Vagina (tissue), 2 donors: Measurements from ENCODE around the gene ANO10. TPM values are rescaled to one million over a fixed set of nuclear protein-coding genes. Genes with fewer than 3 reads are reported as not detected.

Experiments
- DNase-seq, 2 donors: peaks; one replicate each; pipeline ENCODE4 v3.0.0-alpha.2; 2017; ENCODE audit errors: extremely low spot score in 2 of 2
- H3K27ac ChIP-seq: fragments of 200-600 bp; sonication (generic); one replicate; pipeline ENCODE4 v1.5.1; 2019
- H3K27me3 ChIP-seq: fragments of 200-600 bp; sonication (generic); one replicate; pipeline ENCODE4 v1.5.1; 2019
- H3K36me3 ChIP-seq, 2 donors: fragments of 200-600 bp; sonication (generic); one replicate each; pipeline ENCODE4 v1.5.1; 2017 to 2019
- H3K4me1 ChIP-seq: fragments of 200-600 bp; sonication (generic); one replicate; pipeline ENCODE4 v1.5.1; 2019
- H3K4me3 ChIP-seq, 2 donors: fragments of 200-600 bp; sonication (generic); 1 replicate in 1 of 2; 2 replicates in 1 of 2; pipeline ENCODE4 v1.5.1; 2016 to 2019
- H3K9me3 ChIP-seq: fragments of 200-600 bp; sonication (generic); one replicate; pipeline ENCODE4 v1.5.1; 2019
- POLR2A ChIP-seq, 2 donors: fragments of 450-650 bp; IDR thresholded peaks; one replicate each; pipeline ENCODE4 v1.6.1; 2017; ENCODE audit warnings: antibody characterized with exemption in 2 of 2, mild to moderate bottlenecking in 2 of 2, moderate library complexity in 2 of 2
- POLR2AphosphoS5 ChIP-seq, 2 donors: sonication (generic); formaldehyde crosslinking; IDR thresholded peaks; one replicate each; pipeline ENCODE4 v1.9.0; 2017; ENCODE audit warnings: antibody characterized with exemption in 2 of 2, mild to moderate bottlenecking in 2 of 2, low read depth in 1 of 2; ENCODE audit not compliant: insufficient read depth in 1 of 2
- intact Hi-C: fragments of 100-400 bp; cut with DNase I; formaldehyde crosslinking; loops from one replicate; pipeline ENCODE4 v1.15.1; 2023
- total RNA-seq: library from RNA; depleted of rRNA; stranded (reverse); fragments of >200 nt; gene quantifications from one replicate; pipeline ENCODE4 v1.2.3, GENCODE V29; 2016
- TF ChIP-seq, protein P1 (sequence below), 3 experiments: fragments of 450-650 bp in 2 of 3; fragments of 200-600 bp in 1 of 3; sonication (generic) in 1 of 3; IDR thresholded peaks; one replicate each; pipeline ENCODE4 v1.5.1; 2017 to 2019; ENCODE audit warnings: antibody characterized with exemption in 3 of 3, mild to moderate bottlenecking in 2 of 3, moderate library complexity in 2 of 3

Gene ANO10
- total RNA-seq, 1 donor from 2014 or later = 29.0 TPM

DNA sequence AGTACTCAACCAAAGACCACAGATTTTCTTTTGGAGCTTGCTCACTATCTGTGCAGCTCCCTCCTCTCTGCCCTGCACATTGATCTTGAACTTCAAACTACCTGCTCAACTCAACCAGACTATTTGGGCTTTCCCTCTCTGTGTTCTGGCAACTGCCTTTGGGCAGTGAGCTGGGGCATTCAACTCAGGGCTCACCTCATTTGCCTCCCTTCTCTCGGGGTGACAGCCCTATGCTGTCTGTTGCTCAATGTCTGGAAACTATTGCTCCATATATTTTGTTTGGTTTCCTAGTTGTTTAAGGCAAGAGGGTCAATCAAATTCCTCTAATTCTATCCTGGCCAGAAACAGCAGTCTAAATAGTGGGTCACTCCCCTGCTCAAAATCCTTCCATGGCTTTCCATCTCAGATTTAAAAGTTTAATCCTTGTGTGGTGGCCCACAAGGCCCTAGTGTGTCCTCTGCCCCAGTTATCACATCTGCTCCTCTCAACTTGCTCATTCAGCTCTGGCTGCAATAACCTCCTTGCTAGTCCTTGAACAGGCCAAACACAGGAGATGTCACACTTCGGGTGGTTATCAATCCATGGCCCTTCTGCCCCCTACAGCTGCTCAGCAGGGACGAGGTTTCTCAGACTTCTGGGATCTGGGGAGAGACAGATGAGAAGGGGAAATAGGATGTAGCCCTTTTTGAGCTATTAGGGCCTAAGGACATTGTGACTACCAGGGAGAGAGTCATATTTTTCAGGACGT lies 267.7 kb downstream of the ANO10 start:
- no peaks in the 10 kb centered on the region for H3K4me1 ChIP-seq
- no peak overlapping the region for H3K27ac ChIP-seq
- intact Hi-C loops = no loop called here
- H3K27me3 ChIP-seq = no peaks in the 10 kb centered on the region
- H3K9me3 ChIP-seq = peaks cover 9% of the 10 kb centered on the region
- TF ChIP-seq, protein P1, sequence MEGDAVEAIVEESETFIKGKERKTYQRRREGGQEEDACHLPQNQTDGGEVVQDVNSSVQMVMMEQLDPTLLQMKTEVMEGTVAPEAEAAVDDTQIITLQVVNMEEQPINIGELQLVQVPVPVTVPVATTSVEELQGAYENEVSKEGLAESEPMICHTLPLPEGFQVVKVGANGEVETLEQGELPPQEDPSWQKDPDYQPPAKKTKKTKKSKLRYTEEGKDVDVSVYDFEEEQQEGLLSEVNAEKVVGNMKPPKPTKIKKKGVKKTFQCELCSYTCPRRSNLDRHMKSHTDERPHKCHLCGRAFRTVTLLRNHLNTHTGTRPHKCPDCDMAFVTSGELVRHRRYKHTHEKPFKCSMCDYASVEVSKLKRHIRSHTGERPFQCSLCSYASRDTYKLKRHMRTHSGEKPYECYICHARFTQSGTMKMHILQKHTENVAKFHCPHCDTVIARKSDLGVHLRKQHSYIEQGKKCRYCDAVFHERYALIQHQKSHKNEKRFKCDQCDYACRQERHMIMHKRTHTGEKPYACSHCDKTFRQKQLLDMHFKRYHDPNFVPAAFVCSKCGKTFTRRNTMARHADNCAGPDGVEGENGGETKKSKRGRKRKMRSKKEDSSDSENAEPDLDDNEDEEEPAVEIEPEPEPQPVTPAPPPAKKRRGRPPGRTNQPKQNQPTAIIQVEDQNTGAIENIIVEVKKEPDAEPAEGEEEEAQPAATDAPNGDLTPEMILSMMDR (IDR thresholded peaks at IDR 0.05) = no peak
- TF ChIP-seq POLR2AphosphoS5 (IDR thresholded peaks at IDR 0.05; ENCODE audit: insufficient read depth in 1 of 2, low read depth in 1 of 2) = no peak
- no peak for TF ChIP-seq POLR2A (IDR thresholded peaks at IDR 0.05)
- no peak overlapping the region for H3K4me3 ChIP-seq
- H3K36me3 ChIP-seq = peaks cover 0 to 21% of the 10 kb centered on the region in 2 donors
- no peak for DNase-seq

DNA sequence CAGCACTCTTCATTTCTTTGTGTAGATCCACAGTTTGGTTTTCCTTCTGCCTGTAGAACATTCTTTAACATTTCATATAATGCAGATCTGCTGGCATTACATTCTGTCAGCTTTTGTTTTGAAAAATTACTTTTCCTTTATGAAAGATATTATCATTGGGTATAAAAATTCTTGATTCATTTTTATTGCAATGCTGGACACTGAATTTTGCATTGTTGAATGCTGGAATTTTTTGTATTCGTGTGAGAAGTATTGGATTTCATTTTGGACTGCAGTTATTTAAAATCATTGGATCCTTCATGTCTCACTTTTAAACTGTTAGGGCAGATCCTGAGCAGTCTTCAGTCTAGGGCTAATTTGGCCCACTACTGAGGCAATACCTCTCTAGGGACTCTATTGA lies 268.4 kb downstream of the ANO10 start:
- TF ChIP-seq, protein P1 (IDR thresholded peaks at IDR 0.05) = no peak
- TF ChIP-seq POLR2A (IDR thresholded peaks at IDR 0.05) = no peak
- no peak for TF ChIP-seq POLR2AphosphoS5 (IDR thresholded peaks at IDR 0.05; ENCODE audit: insufficient read depth in 1 of 2, low read depth in 1 of 2)
- no peak overlapping the region for H3K27ac ChIP-seq
- DNase-seq = no peak
- peaks cover 9% of the 10 kb centered on the region for H3K9me3 ChIP-seq
- H3K4me3 ChIP-seq = no peak overlapping the region
- peaks cover 0 to 28% of the 10 kb centered on the region in 2 donors for H3K36me3 ChIP-seq
- intact Hi-C loops = no loop called here
- H3K4me1 ChIP-seq = no peaks in the 10 kb centered on the region
- H3K27me3 ChIP-seq = no peaks in the 10 kb centered on the region

DNA sequence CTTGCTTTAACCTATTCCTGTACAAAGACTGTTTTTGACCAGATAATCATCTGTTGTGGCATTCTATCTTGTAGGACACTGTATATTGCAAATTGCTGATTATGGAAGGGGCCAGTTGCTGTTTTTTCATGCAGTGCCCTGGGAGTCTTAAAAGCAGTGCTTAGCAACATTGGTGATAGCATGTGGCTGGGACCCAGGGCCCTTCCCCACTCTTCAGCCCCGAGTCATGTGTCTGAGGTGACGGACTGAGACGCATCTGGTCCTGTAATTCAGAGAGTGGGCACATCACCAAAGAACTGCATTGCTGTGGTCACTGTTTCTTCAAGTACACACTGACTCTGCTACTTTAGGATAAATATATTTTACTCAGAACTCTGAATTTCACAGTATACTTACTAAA lies 272.1 kb downstream of the ANO10 start:
- Histone ChIP-seq H3K36me3 (peaks cover 5 to 55% of the 10 kb centered on the region in 2 donors), H3K9me3 (peaks cover 4% of the 10 kb centered on the region), H3K4me1 (no peaks in the 10 kb centered on the region), H3K4me3 (no peak overlapping the region), H3K27ac (no peak overlapping the region), H3K27me3 (no peaks in the 10 kb centered on the region)
- DNase-seq = no peak
- intact Hi-C loops = no loop called here
- TF ChIP-seq POLR2AphosphoS5 (IDR thresholded peaks at IDR 0.05; ENCODE audit: insufficient read depth in 1 of 2, low read depth in 1 of 2) (no peak), POLR2A (IDR thresholded peaks at IDR 0.05) (no peak)
- TF ChIP-seq, protein P1 (IDR thresholded peaks at IDR 0.05) = no peak

DNA sequence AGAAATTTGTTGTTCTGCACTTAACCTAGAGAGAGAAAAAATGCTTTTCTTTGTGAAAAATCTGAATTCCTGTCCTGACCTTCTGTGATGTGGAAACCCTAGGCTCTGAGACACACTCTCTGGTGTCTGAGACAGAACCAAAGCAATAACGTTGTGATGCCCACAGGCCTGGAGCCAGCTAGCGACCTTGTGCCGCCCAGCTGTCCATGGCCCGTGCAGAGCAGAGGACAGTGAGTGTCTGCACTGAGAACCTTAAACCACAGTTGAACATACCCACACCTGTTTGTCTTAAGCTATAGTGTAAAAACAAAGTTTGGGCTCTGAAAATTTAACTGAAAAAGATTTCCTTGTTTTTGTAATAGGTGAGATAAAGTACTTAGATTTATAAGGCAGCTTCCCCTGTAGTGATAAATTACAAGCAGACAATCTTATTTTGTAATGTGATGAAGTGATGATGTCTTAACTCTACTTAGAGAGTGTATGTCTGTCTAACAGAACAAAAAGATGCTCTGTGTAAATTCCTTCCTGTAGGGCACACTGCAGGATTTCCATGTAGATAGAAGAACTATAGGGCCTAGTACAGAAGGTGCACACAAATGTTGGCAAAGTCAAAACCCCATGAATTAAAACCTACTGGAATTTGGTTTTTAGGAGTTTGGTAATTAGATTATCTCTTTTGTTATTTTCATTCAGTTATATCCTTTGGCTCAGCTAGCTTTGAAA lies 272.8 kb downstream of the ANO10 start:
- intact Hi-C loops = no loop called here
- Histone ChIP-seq H3K4me3 (no peak overlapping the region), H3K4me1 (no peaks in the 10 kb centered on the region), H3K27ac (no peak overlapping the region), H3K9me3 (peaks cover 4% of the 10 kb centered on the region), H3K36me3 (peaks cover 5 to 56% of the 10 kb centered on the region in 2 donors), H3K27me3 (no peaks in the 10 kb centered on the region)
- TF ChIP-seq, protein P1 (IDR thresholded peaks at IDR 0.05) = no peak
- no peak for TF ChIP-seq POLR2AphosphoS5 (IDR thresholded peaks at IDR 0.05; ENCODE audit: insufficient read depth in 1 of 2, low read depth in 1 of 2)
- TF ChIP-seq POLR2A (IDR thresholded peaks at IDR 0.05) = no peak
- no peak for DNase-seq

DNA sequence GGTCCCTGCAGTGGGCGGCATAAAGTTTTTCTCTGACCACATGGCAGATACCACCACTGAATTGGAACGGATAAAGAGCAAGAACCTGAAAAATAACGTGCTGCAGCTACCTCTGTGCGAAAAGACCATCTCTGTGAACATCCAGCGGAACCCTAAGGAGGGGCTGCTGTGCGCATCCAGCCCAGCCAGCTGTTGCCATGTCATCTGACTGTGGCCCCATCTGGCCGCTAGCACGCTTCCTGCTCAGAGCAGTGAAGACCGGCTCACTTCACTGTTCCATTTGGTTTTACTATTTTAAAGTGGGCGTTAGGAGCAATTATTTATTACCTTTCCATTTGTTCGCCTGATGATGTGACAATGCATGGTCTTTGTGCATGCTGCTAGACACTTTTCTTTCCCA lies 273.5 kb downstream of the ANO10 start:
- Histone ChIP-seq H3K4me3 (no peak overlapping the region), H3K36me3 (peaks cover 5 to 59% of the 10 kb centered on the region in 2 donors), H3K27ac (no peak overlapping the region), H3K9me3 (no peaks in the 10 kb centered on the region), H3K27me3 (no peaks in the 10 kb centered on the region), H3K4me1 (no peaks in the 10 kb centered on the region)
- DNase-seq = no peak
- TF ChIP-seq, protein P1 (IDR thresholded peaks at IDR 0.05) = no peak
- intact Hi-C loops = no loop called here
